HG02852 (cell line): Measurements from ENCODE around the gene ZBTB44.
"Not testable (repeated sequence)": the region's sequence is repeated elsewhere in the genome, so short reads cannot be mapped to it uniquely, and the experiment has no call there.

ENCODE experiments used
- ATAC-seq: cut with Tn5 transposase; IDR thresholded peaks from one replicate; pipeline ENCODE4 v1.9.1; 2021; ENCODE audit warnings: mild to moderate bottlenecking, moderate library complexity; ENCODE audit not compliant: unreplicated experiment

The ZBTB44 gene

GRCh38 chr11:130313383-130314183 lies 1.1 kb downstream of the ZBTB44 start:
- no peak for ATAC-seq

GRCh38 chr11:130312046-130312445 lies 2.7 kb downstream of the ZBTB44 start:
- no peak for ATAC-seq

- no peak for ATAC-seq
Observed at GRCh38 chr11:130310622-130311021, 4.1 kb downstream of the ZBTB44 start.

GRCh38 chr11:130308886-130309285 lies 5.8 kb downstream of the ZBTB44 start:
- ATAC-seq, result no peak

- no peak for ATAC-seq
Observed at GRCh38 chr11:130308059-130308458, 6.7 kb downstream of the ZBTB44 start.

- no peak for ATAC-seq
Observed at GRCh38 chr11:130304651-130305050, 10.1 kb downstream of the ZBTB44 start.

GRCh38 chr11:130301002-130301401 lies 13.7 kb downstream of the ZBTB44 start:
- ATAC-seq, result peak; percentile 7

- peak; percentile 69 for ATAC-seq
Observed at GRCh38 chr11:130300567-130300966, 14.2 kb downstream of the ZBTB44 start.

GRCh38 chr11:130299978-130300377 lies 14.7 kb downstream of the ZBTB44 start:
- no peak for ATAC-seq

- ATAC-seq, result no peak
Observed at GRCh38 chr11:130295657-130296056, 19.1 kb downstream of the ZBTB44 start.

- no peak for ATAC-seq
Observed at GRCh38 chr11:130282111-130282510, 32.6 kb downstream of the ZBTB44 start.

GRCh38 chr11:130281341-130281740 lies 33.4 kb downstream of the ZBTB44 start:
- ATAC-seq, result not testable (repeated sequence)

GRCh38 chr11:130279989-130280388 lies 34.7 kb downstream of the ZBTB44 start:
- ATAC-seq, result no peak

GRCh38 chr11:130278745-130279144 lies 36.0 kb downstream of the ZBTB44 start:
- ATAC-seq, result no peak

GRCh38 chr11:130278151-130278550 lies 36.6 kb downstream of the ZBTB44 start:
- peak; percentile 80 for ATAC-seq

GRCh38 chr11:130272336-130272735 lies 42.4 kb downstream of the ZBTB44 start:
- no peak for ATAC-seq

- ATAC-seq, result peak; percentile 90
Observed at GRCh38 chr11:130269326-130269943, 45.3 kb downstream of the ZBTB44 start.

- ATAC-seq, result no peak
Observed at GRCh38 chr11:130263351-130263750, 51.4 kb downstream of the ZBTB44 start.

- ATAC-seq, result no peak
Observed at GRCh38 chr11:130262424-130262823, 52.3 kb downstream of the ZBTB44 start.

GRCh38 chr11:130261571-130261970 lies 53.1 kb downstream of the ZBTB44 start:
- ATAC-seq, result no peak

GRCh38 chr11:130260742-130261141 lies 54.0 kb downstream of the ZBTB44 start:
- ATAC-seq, result no peak

GRCh38 chr11:130260080-130260627 lies 54.6 kb downstream of the ZBTB44 start:
- no peak for ATAC-seq
